Stimulated activated CD4-positive, alpha-beta T cell treated with anti-CD3 and anti-CD28 coated beads, TNF-alpha, amount 100 ng/mL, for 4 hours (primary cell): ENCODE measurements around the gene SPC25.

ENCODE experiments used
- DNase-seq, 3 experiments: peaks; one replicate each; pipeline ENCODE4 v3.0.0-alpha.2; 2020; ENCODE audit warnings: low read depth in 3 of 3

SPC25 gene

GRCh38 chr2:168843253-168843652, 47.0 kb downstream of the SPC25 start:
- no peak for DNase-seq

- no peak for DNase-seq
These were observed 48.8 kb downstream of the SPC25 start for GRCh38 chr2:168841445-168841844.

- DNase-seq: no peak
These were observed 54.3 kb downstream of the SPC25 start for GRCh38 chr2:168835969-168836368.

GRCh38 chr2:168831662-168832061, 58.6 kb downstream of the SPC25 start:
- no peak for DNase-seq

- DNase-seq: no peak
These were observed 59.3 kb downstream of the SPC25 start for GRCh38 chr2:168830958-168831357.

GRCh38 chr2:168825126-168825525, 65.1 kb downstream of the SPC25 start:
- no peak for DNase-seq

GRCh38 chr2:168821992-168822391, 68.2 kb downstream of the SPC25 start:
- no peak for DNase-seq

GRCh38 chr2:168821577-168821976, 68.7 kb downstream of the SPC25 start:
- no peak for DNase-seq
